Measurements from ENCODE around the gene PRSS22. TPM values are rescaled to one million over a fixed set of nuclear protein-coding genes. Genes with fewer than 3 reads are reported as not detected.

The PRSS22 gene
- total RNA-seq, 1 experiment from 2014 or later, result 36.9 TPM

DNA sequence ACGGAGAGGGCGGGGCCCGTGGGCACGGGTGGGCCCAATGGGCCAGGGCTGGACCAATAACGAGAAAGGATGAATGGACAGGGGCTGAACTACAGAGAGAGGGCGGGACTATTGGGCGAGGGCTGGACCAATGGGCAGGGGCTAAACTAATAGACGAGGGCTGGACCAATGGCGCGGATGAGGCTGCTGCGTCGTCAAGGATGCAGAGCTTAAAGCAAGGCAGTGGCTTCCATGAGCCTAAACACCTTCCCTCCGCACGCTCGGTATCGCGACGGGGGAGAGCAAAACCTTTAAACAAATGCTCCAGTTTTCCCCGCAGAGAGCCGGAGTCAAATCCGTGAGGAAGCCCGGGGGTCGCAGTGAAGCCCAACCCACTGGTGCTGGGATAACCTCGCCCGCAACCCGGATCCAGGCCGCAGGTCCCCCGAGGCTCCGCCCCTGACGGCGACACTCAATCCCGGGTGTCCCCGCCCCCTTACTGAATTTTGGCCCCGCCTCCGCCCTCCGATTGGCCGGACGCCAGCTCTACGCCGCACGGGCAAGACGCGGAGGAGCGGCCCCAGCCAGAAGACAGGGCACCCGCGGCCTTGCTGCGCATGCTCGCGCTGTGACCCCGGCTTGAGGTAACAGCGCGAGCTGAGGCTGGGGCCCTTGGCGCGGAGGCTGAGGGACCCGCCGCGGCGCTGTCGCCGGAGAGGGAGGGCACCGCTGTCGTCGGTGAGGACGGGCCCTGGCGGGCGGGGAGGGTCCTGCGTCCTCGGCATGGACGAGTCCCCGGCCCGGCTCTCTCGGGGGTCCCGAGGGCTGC, 24.9 kb upstream of the PRSS22 start, which contains the start of gene FLYWCH2:
Gene FLYWCH2, plus strand, starts transcription at position 566 of the 808 bp plus-strand sequence. CDS start 13,235 bp downstream, outside the sequence.
- ATAC-seq (peak; percentile 94), DNase-seq (peak; percentile 95)
- ChIA-PET POLR2A (ENCODE audit: unreplicated experiment) (interaction anchor here (0.8 kb wide), 1 partner anchor 24 kb away, joined by 4 read pairs; no protein-coding TSS in a partner anchor), CTCF (interaction anchor here (0.6 to 1.7 kb wide), 4 partner anchors 26 to 44 kb away, joined by 3 to 4 read pairs (median 3); no protein-coding TSS in a partner anchor)
- H3K9ac ChIP-seq (ENCODE audit: low read length), result peak within 1 kb of the TSS; percentile 77
- no peaks in the 10 kb centered on the region for H4K20me1 ChIP-seq (ENCODE audit: low read length)
- no TSS peak for BruUV-seq (replicated peaks)
- TF ChIP-seq EZH2phosphoT487 (IDR thresholded peaks at IDR 0.05; ENCODE audit: borderline replicate concordance, low read length) (no peak), EZH2 (IDR thresholded peaks at IDR 0.05; ENCODE audit: low read length, unreplicated experiment) (no peak)
- TF ChIP-seq, protein P1, sequence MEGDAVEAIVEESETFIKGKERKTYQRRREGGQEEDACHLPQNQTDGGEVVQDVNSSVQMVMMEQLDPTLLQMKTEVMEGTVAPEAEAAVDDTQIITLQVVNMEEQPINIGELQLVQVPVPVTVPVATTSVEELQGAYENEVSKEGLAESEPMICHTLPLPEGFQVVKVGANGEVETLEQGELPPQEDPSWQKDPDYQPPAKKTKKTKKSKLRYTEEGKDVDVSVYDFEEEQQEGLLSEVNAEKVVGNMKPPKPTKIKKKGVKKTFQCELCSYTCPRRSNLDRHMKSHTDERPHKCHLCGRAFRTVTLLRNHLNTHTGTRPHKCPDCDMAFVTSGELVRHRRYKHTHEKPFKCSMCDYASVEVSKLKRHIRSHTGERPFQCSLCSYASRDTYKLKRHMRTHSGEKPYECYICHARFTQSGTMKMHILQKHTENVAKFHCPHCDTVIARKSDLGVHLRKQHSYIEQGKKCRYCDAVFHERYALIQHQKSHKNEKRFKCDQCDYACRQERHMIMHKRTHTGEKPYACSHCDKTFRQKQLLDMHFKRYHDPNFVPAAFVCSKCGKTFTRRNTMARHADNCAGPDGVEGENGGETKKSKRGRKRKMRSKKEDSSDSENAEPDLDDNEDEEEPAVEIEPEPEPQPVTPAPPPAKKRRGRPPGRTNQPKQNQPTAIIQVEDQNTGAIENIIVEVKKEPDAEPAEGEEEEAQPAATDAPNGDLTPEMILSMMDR (conservative IDR thresholded peaks at IDR 0.05; ENCODE audit: low read depth, low read length), result no peak
- H3K4me2 ChIP-seq (ENCODE audit: low read length), result peak within 1 kb of the TSS; percentile 90
- H2AFZ ChIP-seq (ENCODE audit: low read length), result peak within 1 kb of the TSS; percentile 89
- intact Hi-C loops (cut with micrococcal nuclease), result loop anchor here (2.0 kb wide), 1 partner anchor 22 kb away; no protein-coding TSS in a partner anchor
- peak within 1 kb of the TSS; percentile 90 for H3K4me3 ChIP-seq (ENCODE audit: low read length)
- H3K4me1 ChIP-seq (ENCODE audit: insufficient read depth, low read length), result peaks cover 5% of the 10 kb centered on the region; the same call in 1 of the 2 replicates
- peaks cover 16% of the 10 kb centered on the region for H3K79me2 ChIP-seq (ENCODE audit: low read length)
- no peaks in the 10 kb centered on the region for H3K9me3 ChIP-seq (ENCODE audit: low read length)
- H3K27ac ChIP-seq (ENCODE audit: low read length), result peak within 1 kb of the TSS; percentile 67
- H3F3A ChIP-seq (ENCODE audit: low read length, unreplicated experiment), result no peaks in the 10 kb centered on the region
- H3K9me2 ChIP-seq (replicated peaks; ENCODE audit: low read length), result no peaks in the 10 kb centered on the region
- no peaks in the 10 kb centered on the region for H3K36me3 ChIP-seq (ENCODE audit: low read depth, low read length)
- no peaks in the 10 kb centered on the region for H3K27me3 ChIP-seq (ENCODE audit: low read length)

DNA sequence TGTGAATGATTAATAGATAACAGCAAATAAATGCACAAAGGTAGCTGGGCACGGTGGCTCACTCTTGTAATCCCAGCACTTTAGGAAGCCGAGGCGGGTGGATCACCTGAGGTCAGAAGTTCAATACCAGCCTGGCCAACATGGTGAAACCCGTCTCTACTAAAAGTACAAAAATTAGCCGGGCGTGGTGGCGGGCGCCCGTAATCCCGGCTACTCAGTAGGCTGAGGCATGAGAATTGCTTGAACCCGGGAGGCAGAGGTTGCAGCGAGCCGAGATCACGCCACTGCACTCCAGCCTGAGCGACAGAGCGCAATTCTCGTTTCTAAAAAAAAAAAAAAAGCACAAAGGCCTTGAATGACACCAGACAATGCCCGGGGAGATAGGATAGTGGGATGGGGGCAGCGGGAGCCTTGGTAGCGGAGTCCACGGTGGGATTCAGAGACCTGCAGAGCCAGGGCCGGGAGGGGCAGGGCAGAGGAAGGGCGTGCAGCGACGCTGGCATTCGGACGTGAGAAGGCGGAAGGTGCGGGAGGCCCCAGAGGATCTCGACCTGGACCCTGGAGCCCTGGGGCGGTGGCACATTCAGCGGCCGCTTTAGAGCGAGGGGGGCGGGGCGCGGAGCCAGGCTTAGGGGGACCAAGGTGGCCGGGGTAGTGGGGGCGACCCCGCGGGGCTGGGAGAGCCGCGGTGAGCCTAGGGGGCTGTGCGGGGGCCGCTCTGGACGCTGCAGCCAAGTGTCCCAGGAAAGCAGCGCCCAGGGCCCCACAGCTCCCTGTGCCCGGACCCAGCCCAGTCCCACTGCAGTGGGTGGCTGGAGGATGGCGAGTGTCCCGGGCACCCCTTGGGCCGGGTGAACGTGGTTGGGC, 24.0 kb upstream of the PRSS22 start:
- Histone ChIP-seq H3K9me2 (replicated peaks; ENCODE audit: low read length) (no peaks in the 10 kb centered on the region), H4K20me1 (ENCODE audit: low read length) (no peaks in the 10 kb centered on the region), H3K4me3 (ENCODE audit: low read length) (peak overlapping the region; percentile 90), H3K9ac (ENCODE audit: low read length) (peak overlapping the region; percentile 66), H3K27ac (ENCODE audit: low read length) (peak overlapping the region; percentile 36; the same call in 1 of the 2 replicates), H3K36me3 (ENCODE audit: low read depth, low read length) (no peaks in the 10 kb centered on the region), H3K4me2 (ENCODE audit: low read length) (peak overlapping the region; percentile 90), H3F3A (ENCODE audit: low read length, unreplicated experiment) (no peaks in the 10 kb centered on the region), H3K27me3 (ENCODE audit: low read length) (no peaks in the 10 kb centered on the region), H3K9me3 (ENCODE audit: low read length) (no peaks in the 10 kb centered on the region), H3K4me1 (ENCODE audit: insufficient read depth, low read length) (peaks cover 5% of the 10 kb centered on the region; the same call in 1 of the 2 replicates), H3K79me2 (ENCODE audit: low read length) (peaks cover 16% of the 10 kb centered on the region), H2AFZ (ENCODE audit: low read length) (peak overlapping the region; percentile 79)
- TSS peak; percentile 46 for BruUV-seq (replicated peaks)
- POLR2A ChIA-PET (ENCODE audit: unreplicated experiment), result no interaction called here
- DNase-seq, result peak; percentile 28
- CTCF ChIA-PET, result interaction anchor here (0.6 to 1.0 kb wide), 2 partner anchors 25 to 43 kb away, joined by 3 read pairs; no protein-coding TSS in a partner anchor
- intact Hi-C loops (cut with micrococcal nuclease), result loop anchor here (2.0 kb wide), 1 partner anchor 23 kb away; no protein-coding TSS in a partner anchor
- no peak for TF ChIP-seq EZH2phosphoT487 (IDR thresholded peaks at IDR 0.05; ENCODE audit: borderline replicate concordance, low read length)
- TF ChIP-seq, protein P1 (conservative IDR thresholded peaks at IDR 0.05; ENCODE audit: low read depth, low read length), result no peak
- TF ChIP-seq EZH2 (IDR thresholded peaks at IDR 0.05; ENCODE audit: low read length, unreplicated experiment), result no peak
- ATAC-seq, result peak; percentile 27
